Measurements from ENCODE around the gene MAVS.

- TF ChIP-seq CTCF (IDR thresholded peaks at IDR 0.05): no peak
- no peak for TF ChIP-seq POLR2AphosphoS5 (IDR thresholded peaks at IDR 0.05; ENCODE audit: low read depth, low read length)
- no peak for TF ChIP-seq REST (IDR thresholded peaks at IDR 0.05; ENCODE audit: insufficient read depth in 1 of 2, low read depth in 2 of 2, low read length in 1 of 2)
- TF ChIP-seq SIN3A (IDR thresholded peaks at IDR 0.05; ENCODE audit: borderline replicate concordance, insufficient read depth, low read depth, low read length): no peak
Observed at GRCh38 chr20:3862333-3862732, 15.7 kb downstream of the MAVS start.

All from Panc1 (cell line).